NCI-H345 treated with DMSO at 0.1 percent for 48 hours (cell line): Measurements from ENCODE around the gene DVL1.
"Not testable (repeated sequence)": the region's sequence is repeated elsewhere in the genome, so short reads cannot be mapped to it uniquely, and the experiment has no call there.

Experiments
- DNase-seq: peaks from one replicate; lab custom pipeline; 2025; ENCODE audit not compliant: unreplicated experiment; lab: John Stamatoyannopoulos, UW

The DVL1 gene

GRCh38 chr1:1328254-1328653 lies 21.0 kb downstream of the DVL1 start:
- DNase-seq, result no peak

- no peak for DNase-seq
These were observed 21.9 kb downstream of the DVL1 start for GRCh38 chr1:1327291-1327690.

DNA sequence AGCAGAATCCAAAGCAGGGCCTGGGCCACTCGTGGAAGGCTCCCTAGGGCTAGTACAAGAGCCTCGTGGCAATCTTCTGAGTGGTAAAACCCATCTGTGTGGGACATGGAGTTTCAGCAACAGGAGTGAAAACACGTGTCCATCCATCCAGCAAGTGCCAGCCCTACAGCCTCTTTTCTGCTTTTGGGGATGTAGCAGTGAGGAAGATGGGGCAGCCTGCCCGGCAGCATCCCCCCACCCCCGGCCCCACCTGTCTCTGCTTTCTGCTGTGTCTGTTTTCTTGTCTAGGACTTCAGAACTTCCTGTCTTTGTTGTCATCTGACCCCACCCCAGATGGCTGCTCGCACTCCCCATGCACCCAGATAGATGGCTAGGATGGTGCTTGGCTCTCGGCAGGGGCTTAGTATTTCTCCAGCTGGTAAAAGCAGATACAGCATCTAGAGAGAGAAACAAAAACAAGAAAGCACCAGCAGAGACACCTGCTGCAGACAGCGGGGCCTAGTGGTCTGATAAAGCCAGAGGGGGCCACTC lies 23.1 kb downstream of the DVL1 start:
- DNase-seq, result no peak

DNA sequence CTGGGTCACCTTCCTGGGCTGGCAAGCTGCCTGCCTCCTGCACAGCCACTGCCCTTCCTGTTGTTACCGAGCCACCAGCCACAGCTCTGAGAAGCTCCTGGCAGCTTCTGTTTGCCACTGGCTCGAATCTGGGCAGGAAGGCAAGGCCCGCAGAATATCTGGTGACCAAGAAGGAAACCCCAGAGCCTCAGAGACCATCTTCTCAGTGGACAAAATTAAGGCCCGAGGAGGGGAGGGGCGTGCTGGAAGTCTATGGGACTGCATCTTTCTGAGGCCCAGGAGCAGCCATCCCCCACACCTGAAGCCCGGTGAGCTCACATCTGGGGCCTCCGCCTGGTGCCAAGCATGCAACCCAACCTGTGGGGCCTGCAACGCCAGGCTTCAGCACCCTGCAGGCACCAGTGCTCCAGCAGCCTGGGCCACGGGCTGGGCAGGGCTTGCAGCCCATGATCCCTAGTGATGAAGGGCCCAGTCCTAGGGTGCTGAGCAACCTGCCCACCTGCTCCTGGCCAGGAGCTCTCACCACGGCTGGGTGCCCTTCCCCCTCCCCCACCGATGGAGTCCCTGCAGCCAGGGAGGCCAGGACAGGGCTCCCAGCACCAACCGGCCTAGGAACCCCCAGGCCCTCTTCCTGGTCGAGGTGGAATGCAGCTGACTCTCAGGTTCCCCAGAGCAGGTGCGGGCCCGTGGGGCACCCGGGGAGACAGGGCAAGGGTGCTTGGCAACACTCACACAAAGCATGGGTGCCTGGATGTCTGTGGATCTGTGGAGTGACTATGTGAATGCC lies 23.7 kb downstream of the DVL1 start:
- no peak for DNase-seq

DNA sequence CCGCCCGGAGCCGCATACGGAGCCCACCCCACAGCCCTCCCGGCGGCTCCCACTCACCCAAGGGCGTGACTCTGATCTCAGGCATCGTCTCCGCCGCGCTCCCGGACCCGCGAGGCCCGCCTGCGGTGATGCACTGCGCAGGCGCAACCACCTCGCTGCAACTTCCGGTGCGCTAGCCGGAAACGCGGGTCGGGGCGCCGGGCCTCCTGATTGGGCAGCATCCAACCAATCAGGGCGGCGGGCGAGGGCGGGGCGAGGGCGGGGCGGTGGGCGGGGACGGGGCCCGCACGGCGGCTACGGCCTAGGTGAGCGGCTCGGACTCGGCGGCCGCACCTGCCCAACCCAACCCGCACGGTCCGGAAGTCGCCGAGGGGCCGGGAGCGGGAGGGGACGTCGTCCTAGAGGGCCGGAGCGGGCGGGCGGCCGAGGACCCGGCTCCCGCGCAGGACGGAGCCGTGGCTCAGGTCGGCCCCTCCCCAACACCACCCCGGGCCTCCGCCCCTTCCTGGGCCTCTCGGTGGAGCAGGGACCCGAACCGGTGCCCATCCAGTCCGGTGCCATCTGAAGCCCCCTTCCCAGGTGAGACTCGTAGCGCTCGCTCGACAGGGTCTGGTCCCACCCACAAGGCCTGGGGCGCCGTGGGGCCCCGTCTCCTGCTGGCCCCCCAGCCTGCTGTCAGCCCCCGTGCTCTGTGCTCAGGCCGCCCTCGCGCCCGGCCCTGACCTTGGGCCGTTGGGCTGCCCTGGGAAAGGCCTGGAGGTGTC lies 24.5 kb downstream of the DVL1 start, which contains the start of the genes CPTP and INTS11:
TSS of gene CPTP (plus strand) at position 279 of the 764 bp plus-strand sequence. CDS start 2,109 bp downstream, outside the sequence.
TSS of gene INTS11 (minus strand) at position 137 of the 764 bp plus-strand sequence. CDS start at position 85, 52 bp downstream.
- DNase-seq, result peak; percentile 87

- no peak for DNase-seq
These were observed 25.1 kb downstream of the DVL1 start for GRCh38 chr1:1324084-1324523.

DNA sequence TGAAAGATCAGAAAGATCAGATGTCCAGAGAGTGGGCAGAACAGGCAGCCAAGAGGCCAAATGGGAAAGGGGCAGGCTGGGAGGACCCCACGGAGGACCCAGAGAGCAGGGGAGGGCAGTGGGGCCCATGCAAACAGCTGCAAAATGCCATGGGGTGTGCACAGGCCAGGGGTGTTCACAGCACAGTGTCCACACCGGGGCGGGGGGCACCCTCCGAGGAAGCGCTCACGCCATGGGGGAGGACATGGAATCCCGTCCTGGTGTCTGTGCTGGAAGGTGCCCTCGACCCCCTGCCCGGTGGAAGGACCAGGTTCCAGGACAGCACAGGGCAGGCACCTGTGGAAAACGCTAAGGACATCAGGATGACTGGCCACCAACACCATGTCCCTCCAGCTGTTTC lies 26.3 kb downstream of the DVL1 start:
- no peak for DNase-seq

- no peak for DNase-seq
These were observed 26.8 kb downstream of the DVL1 start for GRCh38 chr1:1322418-1322817.

GRCh38 chr1:1321477-1321876 lies 27.7 kb downstream of the DVL1 start:
- no peak for DNase-seq

DNA sequence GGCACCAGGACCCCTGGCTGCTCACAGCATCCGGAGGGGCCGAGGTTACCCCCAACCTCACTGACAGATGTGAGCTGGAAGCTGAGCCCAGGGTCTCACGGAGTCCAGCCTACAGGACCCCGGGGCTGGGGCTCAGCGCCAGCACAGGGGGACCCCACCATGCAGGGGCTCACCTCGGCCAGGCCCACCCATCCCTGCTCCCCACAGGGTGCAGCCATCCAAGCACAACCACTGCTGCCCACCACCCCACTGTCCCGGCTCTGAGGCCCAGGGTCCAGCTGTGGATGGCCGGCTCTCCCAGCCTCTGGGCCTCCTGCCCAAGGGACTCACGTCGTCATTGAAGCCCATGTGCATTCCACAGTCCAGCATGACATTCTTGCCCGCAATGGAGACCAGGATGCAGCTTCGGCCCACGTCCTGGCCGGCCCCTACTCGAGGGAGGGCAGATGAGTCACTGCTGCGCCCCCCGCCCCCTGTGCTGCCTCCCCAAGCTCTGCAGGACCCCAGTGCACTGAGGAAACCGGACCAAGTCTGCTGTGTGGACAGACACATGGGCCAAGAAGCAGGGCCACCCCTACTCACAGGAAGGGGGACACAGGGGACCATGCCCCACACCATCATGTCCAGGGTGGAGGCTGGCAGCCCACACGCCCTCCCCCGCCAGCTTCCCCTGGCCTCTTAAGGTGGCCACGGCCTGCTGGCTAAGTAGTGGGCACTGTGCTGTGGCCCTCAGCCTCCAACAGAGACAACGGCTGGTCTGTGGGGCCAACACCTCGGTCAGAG lies 28.4 kb downstream of the DVL1 start:
- no peak for DNase-seq

DNA sequence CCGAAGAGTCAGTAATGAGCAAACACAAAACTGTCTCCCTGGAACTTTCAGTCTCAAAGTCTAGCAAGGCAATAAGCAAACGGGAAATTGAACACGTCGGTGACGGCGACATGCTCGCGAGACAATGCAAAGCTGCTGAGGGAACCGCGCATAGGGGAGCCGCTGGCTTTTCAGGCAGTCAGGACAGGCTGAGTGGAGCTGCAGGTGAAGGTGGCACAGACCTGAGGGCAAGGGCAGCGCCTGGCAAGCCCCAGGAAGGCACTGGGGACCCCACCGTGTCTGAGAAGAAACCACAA lies 29.6 kb downstream of the DVL1 start:
- no peak for DNase-seq

- DNase-seq, result no peak
These were observed 30.2 kb downstream of the DVL1 start for GRCh38 chr1:1318777-1319645.

- DNase-seq, result peak; percentile 32
These were observed 31.0 kb downstream of the DVL1 start for GRCh38 chr1:1318131-1318652.

- DNase-seq, result no peak
These were observed 31.8 kb downstream of the DVL1 start for GRCh38 chr1:1317420-1317819.

DNA sequence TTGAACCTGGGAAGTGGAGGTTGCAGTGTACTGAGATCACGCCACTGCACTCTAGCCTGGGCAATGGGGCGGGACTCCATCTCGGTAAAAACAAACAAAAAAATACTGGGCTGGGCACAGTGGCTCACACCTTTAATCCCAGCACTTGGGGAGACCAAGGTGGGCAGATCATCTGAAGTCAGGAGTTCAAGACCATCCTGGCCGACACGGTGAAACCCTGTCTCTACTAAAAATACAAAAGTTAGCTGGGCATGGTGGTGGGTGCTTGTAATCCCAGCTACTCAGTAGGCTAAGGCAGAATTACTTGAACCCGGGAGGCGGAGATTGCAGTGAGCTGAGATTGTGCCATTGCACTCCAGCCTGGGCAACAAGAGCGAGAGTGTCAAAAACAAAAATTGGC lies 33.0 kb downstream of the DVL1 start:
- DNase-seq, result not testable (repeated sequence)

DNA sequence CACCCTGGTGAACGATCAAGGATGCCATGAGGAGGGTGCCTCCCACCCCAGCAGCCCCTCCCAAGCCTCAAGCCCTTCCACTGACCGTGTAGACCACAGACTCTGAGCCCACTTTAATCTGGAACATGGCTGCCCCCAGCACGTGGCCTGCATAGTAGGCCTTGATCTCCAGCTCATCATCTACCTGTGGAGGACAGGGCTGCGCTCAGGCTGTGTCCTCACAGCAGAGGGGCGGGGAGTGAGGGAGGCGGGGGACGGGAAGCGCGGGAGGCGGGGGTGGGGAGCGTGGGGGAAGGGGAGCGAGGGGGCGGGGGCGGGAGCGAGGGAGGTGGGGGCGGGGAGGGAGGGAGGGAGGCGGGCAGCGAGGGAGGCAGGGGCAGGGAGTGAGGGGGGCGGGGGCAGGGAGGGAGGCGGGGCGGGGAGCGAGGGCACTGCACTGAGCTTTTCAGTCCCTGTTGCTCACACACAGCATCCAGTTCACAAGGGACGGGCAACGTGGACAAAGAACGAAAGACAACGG lies 33.7 kb downstream of the DVL1 start:
- no peak for DNase-seq

- no peak for DNase-seq
These were observed 34.4 kb downstream of the DVL1 start for GRCh38 chr1:1314678-1315335.

DNA sequence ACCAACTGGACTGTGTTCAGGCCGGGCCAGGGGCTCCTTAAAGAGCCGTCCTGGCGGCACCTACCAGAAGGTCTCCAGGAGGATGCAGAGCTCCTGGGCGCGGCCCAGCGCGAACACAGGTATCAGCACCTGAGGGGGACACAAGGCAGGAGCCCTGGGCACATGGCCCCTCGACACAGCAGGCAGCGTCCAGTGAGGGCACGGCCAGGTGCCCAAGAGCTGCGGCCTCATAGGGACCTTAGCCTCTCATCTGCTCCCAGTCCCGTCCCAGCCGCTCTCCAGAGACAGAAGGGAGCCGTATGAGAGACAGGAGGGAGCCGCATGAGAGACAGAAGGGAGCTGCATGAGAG lies 35.0 kb downstream of the DVL1 start:
- no peak for DNase-seq

DNA sequence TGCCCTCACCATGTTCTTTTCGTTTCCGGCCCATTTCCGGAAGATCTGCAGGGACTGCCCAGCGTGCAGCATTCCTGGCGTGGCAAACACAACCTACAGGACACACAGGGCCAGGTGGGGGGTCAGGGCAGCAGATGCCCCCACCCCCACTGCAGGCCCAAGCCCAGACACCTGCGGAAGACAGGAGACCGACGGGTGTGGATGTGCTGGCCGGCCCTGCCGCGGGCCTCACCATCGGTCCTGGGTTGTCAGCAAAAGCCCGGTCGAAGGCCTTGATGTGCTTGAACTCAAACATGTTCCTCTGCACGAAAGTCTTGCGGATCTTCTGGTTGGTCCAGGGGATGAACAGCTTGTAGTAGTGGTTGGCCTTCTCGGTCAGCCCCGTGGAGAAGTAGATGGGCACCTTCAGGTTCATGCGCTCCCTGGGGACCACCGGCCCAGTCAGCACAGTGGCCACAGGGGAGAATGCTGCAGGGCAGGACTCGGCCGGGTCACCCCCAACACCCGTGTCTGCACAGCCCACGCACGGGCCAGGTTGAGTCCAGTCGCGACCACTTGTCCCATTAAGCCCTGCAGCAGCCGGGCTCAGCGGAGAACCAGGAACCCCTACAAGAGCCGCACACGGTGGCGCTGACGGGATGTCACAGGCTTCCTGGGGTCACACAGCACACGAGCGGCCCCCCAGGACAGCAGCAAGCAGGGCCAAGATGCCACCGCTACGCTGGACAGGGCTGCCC lies 35.5 kb downstream of the DVL1 start:
- DNase-seq, result no peak
